Colonic mucosa (tissue), 4 donors: ENCODE data around the gene DUS2. TPM values are rescaled to one million over a fixed set of nuclear protein-coding genes. Genes with fewer than 3 reads are reported as not detected.
"Not testable (repeated sequence)": the region's sequence is repeated elsewhere in the genome, so short reads cannot be mapped to it uniquely, and the experiment has no call there.

Source experiments
- DNase-seq: peaks from one replicate; pipeline ENCODE4 v3.0.0-alpha.2; 2020
- H3K27ac ChIP-seq: fragments of 200-600 bp; one replicate; pipeline ENCODE4 v1.8.0; 2021
- H3K27me3 ChIP-seq: fragments of 200-600 bp; one replicate; pipeline ENCODE4 v1.8.0; 2021
- H3K36me3 ChIP-seq: fragments of 200-600 bp; one replicate; pipeline ENCODE4 v1.8.0; 2021
- H3K4me1 ChIP-seq: fragments of 200-600 bp; one replicate; pipeline ENCODE4 v1.8.0; 2021; ENCODE audit warnings: mild to moderate bottlenecking
- H3K4me3 ChIP-seq: fragments of 200-600 bp; one replicate; pipeline ENCODE4 v1.8.0; 2021
- H3K9ac ChIP-seq, 2 donors: one replicate each; pipeline ENCODE4 v1.7.0; 2013; ENCODE audit warnings: control low read depth in 2 of 2, low read depth in 2 of 2, low read length in 2 of 2
- H3K9me3 ChIP-seq: fragments of 200-600 bp; one replicate; pipeline ENCODE4 v1.8.0; 2021
- intact Hi-C: fragments of 100-400 bp; cut with DNase I; formaldehyde crosslinking; loops from one replicate; pipeline ENCODE4 v1.14.1; 2022
- total RNA-seq, 2 donors: library from RNA; stranded (reverse); fragmentation: NEBNext Ultra II Directional in 1 of 2; extraction: Animal tissue kit (Norgen Biotek cat#: 25700) in 1 of 2; gene quantifications; one replicate each; pipeline ENCODE4 v1.2.1, GENCODE V29; 2021
- TF ChIP-seq, protein P1 (sequence below): fragments of 200-600 bp; IDR thresholded peaks from one replicate; pipeline ENCODE4 v1.8.0; 2022; ENCODE audit warnings: antibody characterized with exemption, mild to moderate bottlenecking
- donor health status: healthy.
- donor health status: DM: no; HTN: no; CAD: no.
- donor health status: DM: no; HTN: no; CAD: no.

DUS2 gene
- total RNA-seq, 2 donors from 2014 or later = 13.1 to 24.6 TPM

DNA sequence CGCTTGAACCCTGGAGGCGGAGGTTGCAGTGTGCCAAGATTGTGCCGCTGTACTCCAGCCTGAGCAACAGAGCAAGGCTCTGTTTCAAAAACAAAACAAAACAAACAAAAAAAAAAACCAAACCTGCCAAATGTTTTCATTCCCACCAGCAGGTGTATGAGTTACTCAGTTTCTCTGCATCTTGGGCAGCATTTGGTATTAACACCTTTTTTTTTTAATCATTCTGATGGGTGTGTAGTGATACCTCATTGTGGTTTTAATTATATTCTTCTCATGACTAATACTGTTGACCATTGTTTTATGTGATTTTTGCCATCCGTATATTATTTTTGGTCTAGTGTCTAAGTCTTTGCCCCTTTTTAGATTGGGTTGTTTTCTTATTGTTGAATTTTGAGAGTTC lies 77.4 kb downstream of the DUS2 start:
- no peaks in the 10 kb centered on the region for H3K4me1 ChIP-seq
- H3K36me3 ChIP-seq = no peaks in the 10 kb centered on the region
- no peaks in the 10 kb centered on the region for H3K9me3 ChIP-seq
- H3K27me3 ChIP-seq = no peaks in the 10 kb centered on the region
- H3K9ac ChIP-seq = no peak overlapping the region
- DNase-seq = no peak
- TF ChIP-seq, protein P1, sequence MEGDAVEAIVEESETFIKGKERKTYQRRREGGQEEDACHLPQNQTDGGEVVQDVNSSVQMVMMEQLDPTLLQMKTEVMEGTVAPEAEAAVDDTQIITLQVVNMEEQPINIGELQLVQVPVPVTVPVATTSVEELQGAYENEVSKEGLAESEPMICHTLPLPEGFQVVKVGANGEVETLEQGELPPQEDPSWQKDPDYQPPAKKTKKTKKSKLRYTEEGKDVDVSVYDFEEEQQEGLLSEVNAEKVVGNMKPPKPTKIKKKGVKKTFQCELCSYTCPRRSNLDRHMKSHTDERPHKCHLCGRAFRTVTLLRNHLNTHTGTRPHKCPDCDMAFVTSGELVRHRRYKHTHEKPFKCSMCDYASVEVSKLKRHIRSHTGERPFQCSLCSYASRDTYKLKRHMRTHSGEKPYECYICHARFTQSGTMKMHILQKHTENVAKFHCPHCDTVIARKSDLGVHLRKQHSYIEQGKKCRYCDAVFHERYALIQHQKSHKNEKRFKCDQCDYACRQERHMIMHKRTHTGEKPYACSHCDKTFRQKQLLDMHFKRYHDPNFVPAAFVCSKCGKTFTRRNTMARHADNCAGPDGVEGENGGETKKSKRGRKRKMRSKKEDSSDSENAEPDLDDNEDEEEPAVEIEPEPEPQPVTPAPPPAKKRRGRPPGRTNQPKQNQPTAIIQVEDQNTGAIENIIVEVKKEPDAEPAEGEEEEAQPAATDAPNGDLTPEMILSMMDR = no peak
- H3K4me3 ChIP-seq = no peak overlapping the region
- H3K27ac ChIP-seq = no peak overlapping the region
- intact Hi-C loops = no loop called here

DNA sequence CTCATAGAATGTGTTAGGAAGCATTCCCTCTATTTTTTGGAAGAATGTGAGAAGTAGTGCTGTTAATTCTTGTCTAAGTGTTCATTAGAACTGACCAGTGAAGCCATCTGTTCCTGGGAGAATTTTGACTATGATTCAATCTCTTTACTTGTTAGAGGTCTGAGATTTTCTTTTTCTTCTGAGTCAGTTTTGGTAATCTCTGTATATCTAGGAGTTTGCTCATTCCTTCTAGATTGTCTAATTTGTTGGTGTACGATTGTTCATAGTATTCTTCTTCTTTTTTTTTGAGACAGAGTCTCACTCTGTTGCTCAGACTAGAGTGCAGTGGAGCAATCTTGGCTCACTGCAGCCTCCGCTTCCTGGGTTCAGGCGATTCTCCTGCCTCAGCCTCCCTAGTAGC lies 82.5 kb downstream of the DUS2 start:
- no peaks in the 10 kb centered on the region for H3K4me1 ChIP-seq
- intact Hi-C loops = no loop called here
- no peaks in the 10 kb centered on the region for H3K27me3 ChIP-seq

DNA sequence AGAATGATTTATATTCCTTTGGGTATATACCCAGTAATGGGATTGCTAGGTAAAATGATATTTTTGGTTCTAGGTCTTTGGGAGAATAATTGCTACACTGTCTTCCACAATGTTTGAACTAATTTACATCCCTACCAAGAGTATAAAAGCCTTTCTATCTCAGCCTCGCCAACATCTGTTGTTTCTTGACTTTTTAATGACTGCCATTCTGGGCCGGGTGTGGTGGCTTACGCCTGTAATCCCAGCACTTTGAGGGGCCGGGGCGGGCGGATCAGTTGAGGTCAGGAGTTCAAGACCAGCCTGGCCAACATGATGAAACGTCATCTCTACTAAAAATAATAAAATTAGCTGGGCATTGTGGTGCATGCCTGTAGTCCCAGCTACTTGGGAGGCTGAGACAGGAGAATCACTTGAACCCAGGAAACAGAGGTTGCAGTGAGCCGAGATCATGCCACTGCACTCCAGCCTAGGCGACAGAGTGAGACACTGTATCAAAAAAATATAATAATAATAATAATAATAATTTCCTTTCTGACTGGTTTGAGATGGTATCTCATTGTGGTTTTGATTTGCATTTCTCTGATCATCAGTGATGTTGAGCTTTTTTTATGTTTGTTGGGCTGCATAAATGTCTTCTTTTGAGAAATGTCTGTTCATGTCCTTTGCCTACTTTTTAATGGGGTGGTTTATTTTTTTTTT lies 84.3 kb downstream of the DUS2 start:
- intact Hi-C loops, H3K4me1 ChIP-seq, DNase-seq, H3K27me3 ChIP-seq, H3K4me3 ChIP-seq, H3K9me3 ChIP-seq, H3K9ac ChIP-seq, H3K27ac ChIP-seq, H3K36me3 ChIP-seq: not testable (repeated sequence)

More for the DNA sequence above, 82.5 kb downstream of the DUS2 start:
- Histone ChIP-seq H3K9ac (no peak overlapping the region), H3K9me3 (no peaks in the 10 kb centered on the region), H3K36me3 (no peaks in the 10 kb centered on the region), H3K27ac (no peak overlapping the region), H3K4me3 (no peak overlapping the region)
- no peak for DNase-seq
- TF ChIP-seq, protein P1 = no peak

DNA sequence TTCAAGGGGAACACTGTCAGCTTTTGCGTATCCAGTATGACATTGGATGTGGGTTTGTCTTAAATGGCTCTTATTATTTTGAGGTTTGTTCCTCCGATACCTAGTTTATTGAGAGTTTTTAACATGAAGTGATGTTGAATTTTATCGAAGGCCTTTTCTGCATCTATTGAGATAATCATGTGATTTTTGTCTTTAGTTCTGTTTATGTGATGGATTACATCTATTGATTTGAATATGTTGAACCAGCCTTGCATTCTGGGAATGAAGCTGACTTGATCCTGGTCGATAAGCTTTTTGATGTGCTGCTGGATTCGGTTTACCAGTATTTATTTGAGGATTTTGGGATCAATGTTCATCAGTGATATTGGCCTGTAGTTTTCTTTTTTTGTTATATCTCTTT lies 86.1 kb downstream of the DUS2 start:
- H3K27me3 ChIP-seq, H3K36me3 ChIP-seq, intact Hi-C loops, DNase-seq, H3K4me3 ChIP-seq, H3K4me1 ChIP-seq, H3K27ac ChIP-seq, H3K9ac ChIP-seq, H3K9me3 ChIP-seq: not testable (repeated sequence)

DNA sequence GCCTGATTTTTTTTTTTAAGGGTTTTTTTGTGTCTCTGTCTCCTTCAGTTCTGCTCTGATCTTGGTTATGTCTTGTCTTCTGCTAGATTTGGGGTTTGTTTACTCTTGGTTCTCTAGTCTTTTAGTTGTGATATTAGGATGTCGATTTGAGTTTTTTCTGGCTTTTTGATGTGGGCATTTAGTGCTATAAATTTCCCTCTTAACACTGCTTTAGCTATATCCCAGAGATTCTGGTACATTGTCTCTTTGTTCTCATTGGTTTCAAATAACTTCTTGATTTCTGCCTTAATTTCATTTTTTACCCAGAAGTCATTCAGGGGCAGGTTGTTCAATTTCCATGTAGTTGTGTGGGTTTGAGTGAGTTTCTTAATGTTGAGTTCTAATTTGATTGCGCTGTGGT lies 87.5 kb downstream of the DUS2 start:
- intact Hi-C loops, H3K9me3 ChIP-seq, H3K9ac ChIP-seq, DNase-seq, H3K27ac ChIP-seq, H3K4me3 ChIP-seq, H3K27me3 ChIP-seq, H3K4me1 ChIP-seq, H3K36me3 ChIP-seq: not testable (repeated sequence)

DNA sequence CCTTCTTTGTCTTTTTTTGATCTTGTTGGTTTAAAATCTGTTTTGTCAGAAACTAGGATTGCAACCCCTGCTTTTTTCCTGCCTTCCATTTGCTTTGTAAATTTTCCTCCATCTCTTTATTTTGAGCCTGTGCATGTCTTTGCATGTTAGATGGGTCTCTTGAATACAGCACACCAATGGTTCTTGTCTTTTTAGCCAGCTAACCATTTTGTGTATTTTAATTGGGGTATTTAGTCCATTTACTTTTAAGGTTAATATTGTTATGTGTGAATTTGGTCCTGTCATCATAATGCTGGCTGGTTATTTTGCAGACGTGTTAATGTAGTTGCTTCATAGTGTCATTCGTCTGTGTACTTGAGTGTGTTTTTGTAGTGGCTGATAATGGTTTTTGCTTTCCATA lies 88.3 kb downstream of the DUS2 start:
- intact Hi-C loops = no loop called here
- Histone ChIP-seq H3K4me3 (no peak overlapping the region), H3K4me1 (no peaks in the 10 kb centered on the region), H3K9me3 (no peaks in the 10 kb centered on the region), H3K9ac (no peak overlapping the region), H3K27ac (no peak overlapping the region), H3K36me3 (no peaks in the 10 kb centered on the region), H3K27me3 (no peaks in the 10 kb centered on the region)
- TF ChIP-seq, protein P1 = no peak
- DNase-seq = no peak

DNA sequence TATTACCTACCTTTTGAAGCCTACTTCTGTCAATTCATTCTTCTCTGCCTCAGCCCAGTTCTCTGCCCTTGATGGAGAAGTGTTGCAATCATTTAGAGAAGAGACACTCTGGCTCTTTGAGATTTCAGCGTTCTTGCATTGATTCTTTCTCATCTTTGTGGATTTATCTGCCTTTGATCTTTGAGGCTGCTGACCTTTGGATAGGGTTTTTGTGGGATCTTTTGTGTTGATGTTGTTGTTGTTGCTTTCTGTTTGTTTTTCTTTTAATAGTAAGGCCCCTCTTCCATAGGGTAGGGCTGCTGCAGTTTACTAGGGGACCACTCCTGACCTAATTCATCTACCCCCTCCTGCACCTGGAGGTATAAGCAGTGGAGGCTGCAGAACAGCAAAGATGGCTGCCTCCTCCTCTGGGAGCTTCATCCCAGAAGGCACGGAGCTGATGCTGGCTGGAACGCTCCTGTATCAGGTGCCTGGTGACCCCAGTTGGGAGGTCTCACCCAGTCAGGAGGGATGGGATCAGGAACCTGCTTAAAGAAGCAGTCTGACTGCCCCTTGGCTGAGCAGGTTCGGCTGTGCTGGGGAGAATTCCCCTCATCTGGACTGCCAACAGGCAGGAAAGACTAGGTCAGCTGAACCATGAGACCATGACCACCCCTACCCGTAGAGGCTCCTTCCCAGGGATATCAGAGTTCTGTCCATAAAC lies 90.1 kb downstream of the DUS2 start:
- no peak overlapping the region for H3K4me3 ChIP-seq
- no peaks in the 10 kb centered on the region for H3K36me3 ChIP-seq
- no peaks in the 10 kb centered on the region for H3K4me1 ChIP-seq
- H3K9me3 ChIP-seq = no peaks in the 10 kb centered on the region
- no peaks in the 10 kb centered on the region for H3K27me3 ChIP-seq
- H3K27ac ChIP-seq = no peak overlapping the region
- TF ChIP-seq, protein P1 = no peak
- intact Hi-C loops = no loop called here
- no peak for DNase-seq
- H3K9ac ChIP-seq = no peak overlapping the region
